Cerebellar cortex (tissue), 1 donor: ENCODE results near the gene TUT1.
A peak's percentile ranks its signal among the peaks of the same experiment; 100 is the strongest.
"Not testable (repeated sequence)": the region's sequence is repeated elsewhere in the genome, so short reads cannot be mapped to it uniquely, and the experiment has no call there.

Experiments used
- DNase-seq: peaks from one replicate; pipeline ENCODE4 v3.0.0-alpha.2; 2015; ENCODE audit warnings: low spot score

Gene TUT1

GRCh38 chr11:62578541-62578940 lies 12.8 kb downstream of the TUT1 start:
- no peak for DNase-seq

GRCh38 chr11:62577046-62577714 lies 14.1 kb downstream of the TUT1 start:
- DNase-seq, result no peak

GRCh38 chr11:62575837-62576236 lies 15.5 kb downstream of the TUT1 start:
- no peak for DNase-seq

GRCh38 chr11:62575156-62575555 lies 16.2 kb downstream of the TUT1 start:
- DNase-seq, result no peak

- no peak for DNase-seq
Observed at GRCh38 chr11:62574363-62575071, 16.8 kb downstream of the TUT1 start.

GRCh38 chr11:62573592-62574362 lies 17.5 kb downstream of the TUT1 start, which contains the start of gene EEF1G:
TSS of gene EEF1G (minus strand) at chr11:62573891. CDS start at chr11:62573842, 49 bp downstream.
- DNase-seq, result peak; percentile 100

GRCh38 chr11:62573006-62573591 lies 18.2 kb downstream of the TUT1 start:
- no peak for DNase-seq

GRCh38 chr11:62572431-62572830 lies 18.9 kb downstream of the TUT1 start:
- DNase-seq, result no peak

- DNase-seq, result not testable (repeated sequence)
Observed at GRCh38 chr11:62571493-62571892, 19.8 kb downstream of the TUT1 start.

- not testable (repeated sequence) for DNase-seq
Observed at GRCh38 chr11:62570903-62571302, 20.4 kb downstream of the TUT1 start.

GRCh38 chr11:62569611-62570010 lies 21.7 kb downstream of the TUT1 start:
- no peak for DNase-seq

- DNase-seq, result no peak
Observed at GRCh38 chr11:62567018-62567633, 24.2 kb downstream of the TUT1 start.

GRCh38 chr11:62566247-62566646 lies 25.1 kb downstream of the TUT1 start:
- DNase-seq, result no peak

GRCh38 chr11:62565100-62565802 lies 26.1 kb downstream of the TUT1 start:
- DNase-seq, result no peak

- DNase-seq, result peak; percentile 64
Observed at GRCh38 chr11:62561677-62562230, 29.6 kb downstream of the TUT1 start.

- peak; percentile 92 for DNase-seq
Observed at GRCh38 chr11:62560566-62561103, 30.7 kb downstream of the TUT1 start.

- not testable (repeated sequence) for DNase-seq
Observed at GRCh38 chr11:62559626-62560025, 31.7 kb downstream of the TUT1 start.

GRCh38 chr11:62559204-62559603 lies 32.1 kb downstream of the TUT1 start:
- no peak for DNase-seq

- DNase-seq, result no peak
Observed at GRCh38 chr11:62558669-62559068, 32.7 kb downstream of the TUT1 start.

GRCh38 chr11:62556875-62557631 lies 34.3 kb downstream of the TUT1 start:
- peak; percentile 61 for DNase-seq
